NCI-H2196 treated with DMSO at 0.1 percent for 48 hours (cell line): ENCODE data around the gene GABBR2.

ENCODE experiments used
- DNase-seq: peaks from one replicate; lab custom pipeline; 2025; ENCODE audit not compliant: unreplicated experiment; lab: John Stamatoyannopoulos, UW

The GABBR2 gene

DNA sequence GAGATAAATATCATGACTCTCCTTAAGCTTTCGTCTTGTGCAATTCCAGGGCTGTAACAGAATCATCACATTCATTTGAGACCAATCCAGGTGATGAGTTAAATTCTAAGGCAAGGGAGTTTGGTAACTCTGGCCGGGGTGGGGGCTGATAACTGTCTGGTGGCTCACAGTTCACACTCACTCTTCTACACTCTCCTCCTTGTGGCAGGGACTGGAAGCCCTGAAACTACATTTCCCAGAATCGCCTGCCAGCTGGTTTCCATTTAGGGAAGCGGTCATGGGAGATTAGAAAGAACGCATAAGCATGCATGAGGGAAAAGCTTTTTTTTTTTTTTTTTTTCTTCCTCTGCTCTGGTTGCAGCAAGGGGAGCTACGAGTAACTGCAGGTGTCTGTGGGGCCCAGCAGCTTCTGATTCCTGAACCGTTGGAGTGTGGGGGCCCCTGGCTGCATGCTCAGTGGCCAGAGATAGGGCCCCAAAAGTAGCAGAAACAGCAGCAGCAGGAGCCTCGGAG, 298.5 kb downstream of the GABBR2 start:
- no peak for DNase-seq

DNA sequence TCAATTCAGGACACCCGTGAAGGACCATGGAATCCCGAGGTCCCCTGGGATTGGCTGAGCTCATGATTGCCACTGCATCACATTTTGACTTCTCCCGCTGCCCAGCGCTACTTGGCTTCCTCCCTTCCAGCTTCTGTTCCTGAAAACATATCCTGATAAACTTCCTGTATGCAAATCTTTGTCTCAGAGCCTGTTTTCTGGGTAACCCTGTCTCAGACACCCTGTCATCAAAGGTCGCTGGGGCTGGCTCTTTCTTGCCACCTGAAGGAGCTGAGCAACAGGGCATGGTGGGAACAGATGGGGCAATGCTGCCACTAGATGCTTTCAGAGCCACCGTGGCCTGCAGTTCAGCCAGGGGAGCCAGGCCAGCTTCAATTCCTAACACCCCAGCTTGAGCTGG, 299.0 kb downstream of the GABBR2 start:
- DNase-seq: no peak

DNA sequence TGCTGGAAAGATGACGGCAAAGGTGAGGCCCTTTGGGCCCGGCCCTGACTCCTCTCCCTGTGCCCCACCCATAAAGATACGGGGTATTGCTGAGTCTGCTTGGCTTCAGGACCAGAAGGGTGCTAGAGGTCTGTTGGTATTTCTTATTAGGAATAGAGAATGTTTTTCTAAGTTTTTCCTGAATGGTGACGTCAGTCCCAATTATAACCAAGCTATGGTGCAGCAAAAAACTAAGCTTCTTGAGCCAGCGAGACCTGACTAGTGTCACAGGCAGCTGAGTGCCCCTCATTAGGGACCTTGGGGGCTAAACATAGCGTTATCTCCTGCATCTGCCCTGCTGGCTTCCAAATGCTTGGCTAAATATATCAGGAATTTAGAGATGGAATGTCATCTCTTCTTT, 302.3 kb downstream of the GABBR2 start:
- DNase-seq: no peak

DNA sequence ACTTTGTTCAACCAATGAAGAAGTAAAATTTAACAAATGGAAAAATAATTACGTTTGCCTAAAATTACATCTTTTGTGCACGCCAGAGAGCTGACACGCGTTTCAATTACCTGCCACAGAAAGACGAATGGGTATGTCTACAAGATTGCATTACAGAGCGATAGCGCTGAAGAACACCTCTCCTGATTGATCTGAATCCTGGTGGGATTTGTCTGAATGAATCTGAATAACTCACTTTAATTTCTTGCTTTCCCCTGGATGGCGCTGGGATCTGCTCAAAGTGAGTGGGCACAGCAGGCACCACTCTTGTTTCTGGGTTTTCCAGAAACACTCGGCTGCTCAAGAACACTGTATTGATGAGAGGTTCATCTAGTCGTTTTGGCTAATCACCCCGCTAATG, 304.5 kb downstream of the GABBR2 start:
- DNase-seq: no peak

DNA sequence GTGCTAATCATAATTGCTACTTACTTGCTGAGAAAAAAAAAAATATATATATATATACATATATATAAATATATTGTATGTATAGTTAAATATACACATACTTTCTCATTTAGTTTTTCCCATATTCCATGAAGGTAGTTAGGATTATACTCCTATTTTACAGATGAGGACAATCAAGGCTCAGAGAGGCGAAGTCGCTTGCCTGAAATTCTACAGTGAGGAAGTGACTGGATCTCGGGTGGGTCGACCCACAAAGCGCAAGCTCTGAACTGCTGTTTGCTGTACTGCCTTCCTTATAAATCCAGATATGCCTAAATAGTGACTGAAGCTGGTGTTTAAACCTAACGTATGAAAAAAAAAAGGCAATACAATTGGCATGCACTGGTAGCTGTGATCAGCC, 305.0 kb downstream of the GABBR2 start:
- no peak for DNase-seq

DNA sequence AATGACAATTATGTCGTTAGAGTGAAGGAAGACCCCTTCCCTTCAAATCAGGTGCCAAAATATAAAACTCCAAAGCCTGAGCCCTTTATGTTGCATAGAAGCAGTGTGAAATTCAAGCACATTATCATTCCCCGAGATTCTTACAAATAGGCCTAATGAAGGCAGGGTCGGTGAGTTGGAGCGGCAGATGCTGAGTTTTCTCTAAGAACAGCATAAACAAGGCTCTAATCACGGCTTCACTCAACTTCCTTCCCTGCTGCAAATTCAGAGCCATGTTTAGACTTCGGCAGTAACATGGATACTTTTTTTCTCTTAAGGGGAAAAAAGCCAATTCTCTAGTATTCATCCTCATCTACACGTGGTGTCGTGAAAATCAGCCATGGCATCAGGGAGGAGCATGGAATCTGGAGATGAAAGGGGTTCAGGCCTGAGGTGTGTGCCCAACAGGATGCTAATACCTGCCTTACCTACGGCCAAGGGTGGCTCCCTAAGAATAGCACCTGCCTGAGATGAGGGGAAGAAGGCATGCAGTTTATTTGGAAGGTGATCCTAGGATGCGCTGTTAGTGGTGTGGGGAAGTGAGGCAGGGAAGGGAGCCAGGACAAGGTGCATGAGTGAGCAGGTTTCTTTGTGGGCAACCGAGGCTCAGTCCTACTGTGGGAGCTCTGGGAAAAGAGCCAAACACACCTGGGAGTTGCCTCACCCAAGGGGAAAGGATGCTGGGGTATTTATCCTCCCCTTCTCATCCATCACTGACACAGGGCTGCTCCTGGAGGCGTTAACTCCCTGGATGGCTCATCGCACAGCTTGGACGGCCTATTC, 306.5 kb downstream of the GABBR2 start:
- no peak for DNase-seq

DNA sequence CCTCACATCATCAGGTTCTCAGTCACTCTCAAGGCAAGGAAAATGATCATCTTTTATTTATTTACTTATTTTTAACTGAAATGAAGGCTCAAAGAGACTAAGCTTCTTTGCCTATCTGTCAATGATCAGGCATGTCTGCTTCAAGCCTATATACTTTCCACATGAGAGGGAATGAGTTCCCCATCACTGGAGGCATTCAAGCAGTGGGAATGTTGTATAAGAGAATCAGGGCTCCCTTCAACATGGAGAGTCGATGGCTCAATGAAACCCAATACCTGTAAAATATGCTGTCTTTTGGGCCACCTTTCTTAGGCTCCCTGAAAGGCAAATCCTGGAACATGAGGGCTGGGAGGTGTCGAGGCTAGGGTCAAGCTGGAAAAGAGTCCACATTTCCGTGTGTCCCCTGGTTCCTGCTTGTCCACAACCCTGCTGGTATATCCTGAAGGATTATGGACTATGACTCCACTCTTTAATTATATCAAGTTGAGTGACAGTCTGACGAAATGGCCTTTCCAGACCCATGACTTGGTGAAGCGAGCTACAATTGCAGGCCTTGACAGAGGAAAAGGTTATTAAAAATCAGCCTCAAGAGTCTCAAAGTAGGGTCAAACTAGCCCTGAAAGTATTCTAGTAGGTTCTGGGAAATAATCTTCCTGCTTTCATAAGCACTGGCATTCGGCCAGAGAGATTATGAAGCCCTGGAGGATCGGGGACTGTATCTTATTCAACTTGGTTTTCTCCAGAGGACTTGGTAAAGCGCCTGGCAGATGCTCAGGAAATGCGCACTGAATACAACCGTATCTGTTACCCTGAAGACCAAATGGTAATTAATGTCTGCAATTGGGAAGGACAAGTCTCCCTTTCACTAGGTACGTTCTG, 307.4 kb downstream of the GABBR2 start:
- DNase-seq: no peak

DNA sequence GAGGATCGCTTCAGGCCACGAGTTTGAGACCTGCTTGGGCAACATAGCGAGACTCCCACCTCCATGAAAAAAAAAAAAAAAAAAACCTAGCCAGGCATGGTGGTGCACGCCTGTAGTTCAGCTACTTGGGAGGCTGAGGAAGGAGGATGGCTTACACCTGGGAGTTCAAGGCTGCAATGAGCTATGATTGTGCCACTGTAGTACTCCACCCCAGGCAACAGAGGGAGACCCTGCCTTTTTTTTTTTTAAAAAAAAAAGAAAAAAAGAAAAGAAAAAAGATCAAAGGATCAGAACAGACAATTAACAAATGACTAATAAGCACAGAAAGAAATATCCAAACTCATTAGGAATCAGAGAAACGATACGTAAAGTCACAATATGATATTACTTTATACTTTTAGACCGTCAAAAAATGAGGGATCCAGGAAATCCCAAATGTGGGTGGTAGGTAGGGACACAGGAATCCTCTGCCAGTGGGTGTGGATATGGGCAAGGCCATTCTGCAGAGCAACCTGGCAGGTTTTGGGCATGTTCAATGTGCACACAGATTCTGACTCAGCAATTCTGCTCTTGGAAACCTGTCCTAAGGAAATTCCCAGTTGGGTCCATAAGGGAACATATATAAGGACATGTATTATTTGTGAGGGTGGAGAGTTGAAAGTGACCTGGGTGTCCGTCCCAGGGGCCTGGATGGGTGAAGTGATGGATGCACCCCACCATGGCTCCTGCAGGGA, 308.6 kb downstream of the GABBR2 start:
- no peak for DNase-seq

DNA sequence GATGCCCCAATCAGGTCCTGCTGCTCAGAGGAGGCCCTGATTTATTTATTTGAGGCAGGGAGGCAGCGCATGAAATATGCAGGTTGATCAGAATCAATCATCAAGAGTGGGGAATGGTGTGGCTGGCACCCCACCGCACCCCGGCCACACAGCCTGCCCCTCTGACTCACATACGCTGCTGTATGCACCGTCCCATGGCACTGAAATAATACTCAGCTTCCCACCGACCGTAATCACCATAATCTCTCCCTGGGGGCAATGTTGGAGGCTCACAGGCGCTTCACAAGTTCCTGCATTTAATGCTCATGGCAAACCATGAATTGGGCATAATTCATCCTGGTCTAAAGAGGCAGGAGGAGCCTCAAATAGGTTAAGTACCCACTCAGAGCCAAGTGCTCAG, 312.1 kb downstream of the GABBR2 start:
- no peak for DNase-seq

DNA sequence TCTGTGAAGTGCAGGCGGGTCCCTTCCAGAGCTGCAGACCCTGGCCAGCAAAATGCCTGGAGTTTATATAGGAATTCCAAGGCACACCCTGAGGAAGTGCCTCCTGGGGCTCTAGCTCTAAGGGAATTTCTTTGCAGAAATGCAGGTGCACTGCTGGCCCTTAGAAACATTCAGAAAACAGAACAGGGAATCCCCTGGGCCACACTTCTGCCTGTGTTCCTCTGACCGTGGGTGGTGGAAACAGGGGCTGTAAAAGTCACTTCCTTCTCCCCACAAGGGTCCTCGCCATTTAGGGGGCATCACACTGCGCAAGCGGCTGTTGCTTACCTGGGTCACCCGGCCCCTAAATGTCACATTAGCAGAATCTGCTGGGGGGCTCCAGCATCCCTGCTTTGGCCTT, 312.5 kb downstream of the GABBR2 start:
- DNase-seq: no peak

DNA sequence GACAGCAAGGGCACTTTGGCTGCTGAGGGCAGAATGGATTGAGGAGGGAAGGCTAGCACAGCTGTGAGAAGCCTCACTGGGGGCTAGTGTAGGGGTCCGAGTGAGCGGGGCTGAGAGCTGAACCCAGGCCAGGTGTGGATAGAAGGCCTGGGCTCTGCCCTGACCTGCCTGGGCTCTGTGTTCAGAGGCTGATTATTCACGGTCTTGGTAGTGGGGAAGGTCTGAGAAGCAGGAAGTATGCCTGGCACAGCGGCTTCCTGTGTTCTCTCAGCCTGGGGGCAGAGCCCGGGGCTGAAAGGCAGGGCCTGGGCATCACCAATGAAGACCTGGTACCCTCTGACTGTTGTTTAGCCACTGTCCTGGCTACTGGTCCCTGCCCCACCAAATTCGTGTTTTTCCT, 316.9 kb downstream of the GABBR2 start:
- no peak for DNase-seq

DNA sequence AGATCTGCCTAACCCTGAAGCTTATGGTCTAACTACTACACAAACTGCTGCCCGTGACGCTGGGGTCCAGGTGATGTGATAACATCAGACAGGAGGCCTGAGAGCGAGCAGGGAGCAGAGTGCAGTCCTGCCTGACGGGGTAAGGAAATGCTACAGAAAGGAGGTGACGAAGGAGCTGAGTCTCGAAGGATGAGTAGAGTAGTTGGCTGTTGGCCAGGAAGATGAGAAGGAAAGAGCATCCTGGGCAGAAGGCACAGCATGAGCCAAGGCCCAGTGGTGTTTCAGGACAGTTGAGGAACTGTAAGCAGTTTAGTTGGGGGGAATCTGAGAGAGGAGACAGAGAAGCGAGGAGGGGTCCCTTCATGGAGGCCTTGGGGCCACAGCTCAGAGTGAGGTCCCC, 317.3 kb downstream of the GABBR2 start:
- DNase-seq: no peak

DNA sequence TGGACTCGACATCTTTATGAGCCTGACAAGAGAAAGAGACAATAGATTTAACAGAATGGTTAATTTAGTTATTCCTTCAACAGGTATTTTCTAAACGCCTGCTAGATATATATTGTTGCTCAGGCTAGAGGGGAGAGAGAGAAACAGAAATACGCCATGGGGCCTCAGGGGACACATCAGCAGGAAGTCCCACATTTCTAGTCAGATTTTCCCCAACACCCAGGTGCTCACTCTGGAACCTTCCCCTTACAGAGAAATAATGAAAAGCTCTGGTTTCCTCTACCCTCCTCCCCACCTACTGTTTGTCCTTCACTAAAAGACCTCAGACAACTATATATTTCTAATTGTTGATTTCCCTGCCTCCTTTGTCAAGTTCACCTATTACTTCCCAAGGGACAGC, 323.0 kb downstream of the GABBR2 start:
- no peak for DNase-seq

DNA sequence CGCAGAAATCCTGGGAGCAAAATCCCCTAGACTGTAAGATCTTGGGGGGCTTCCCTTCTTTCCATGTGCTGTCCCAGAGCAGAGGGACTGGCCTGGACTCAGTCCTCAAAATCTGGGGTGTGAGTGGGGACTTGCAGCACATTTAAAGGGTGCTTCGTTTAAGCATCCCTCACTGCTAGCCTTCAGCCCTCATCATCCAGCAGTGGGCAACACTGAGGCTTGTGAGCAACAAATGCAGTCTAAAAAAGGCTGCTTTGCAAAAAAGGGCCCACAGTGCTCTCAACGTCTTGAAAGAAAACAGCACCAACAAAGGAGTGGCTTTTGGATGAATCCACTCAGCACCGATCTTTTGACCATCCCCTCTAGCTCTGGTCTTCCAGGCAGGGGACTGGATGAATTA, 325.0 kb downstream of the GABBR2 start:
- no peak for DNase-seq

DNA sequence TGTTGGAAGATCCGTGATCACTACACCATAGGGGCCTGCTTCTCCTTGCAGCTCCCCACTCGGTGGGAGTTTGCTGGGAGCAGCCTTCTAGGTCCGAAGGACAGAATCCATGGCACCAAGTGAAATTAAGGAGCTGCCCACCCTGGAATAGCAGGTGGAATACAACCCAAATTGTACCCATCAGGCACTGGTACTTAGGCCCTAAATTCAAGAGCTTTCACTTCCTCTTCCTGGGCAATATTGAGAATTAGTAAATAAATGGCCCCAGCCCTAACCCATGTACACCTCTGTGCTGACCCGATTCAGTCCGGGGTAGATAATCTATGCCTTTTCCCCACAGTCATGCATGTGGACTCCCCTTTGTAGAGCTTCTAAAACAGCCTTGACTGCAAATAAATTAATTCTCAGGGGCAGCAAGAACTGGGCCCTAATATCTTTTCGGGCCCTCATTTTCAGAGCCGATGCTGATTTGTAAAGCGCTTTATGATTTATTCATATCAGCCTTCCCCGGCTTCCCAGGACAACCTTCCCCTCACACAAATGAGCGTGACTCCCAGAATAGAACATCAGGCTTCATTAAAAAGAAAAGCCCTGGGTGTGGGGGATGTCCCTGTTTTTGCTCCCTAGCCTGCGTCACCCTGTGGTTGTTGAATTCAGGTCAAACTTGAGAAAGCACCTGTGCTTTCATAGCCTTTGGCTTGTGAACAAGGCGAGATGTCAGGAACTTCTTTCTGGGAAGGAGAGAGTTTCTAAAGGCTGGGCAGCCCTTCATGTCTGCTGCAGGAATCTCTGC, 327.2 kb downstream of the GABBR2 start:
- no peak for DNase-seq

DNA sequence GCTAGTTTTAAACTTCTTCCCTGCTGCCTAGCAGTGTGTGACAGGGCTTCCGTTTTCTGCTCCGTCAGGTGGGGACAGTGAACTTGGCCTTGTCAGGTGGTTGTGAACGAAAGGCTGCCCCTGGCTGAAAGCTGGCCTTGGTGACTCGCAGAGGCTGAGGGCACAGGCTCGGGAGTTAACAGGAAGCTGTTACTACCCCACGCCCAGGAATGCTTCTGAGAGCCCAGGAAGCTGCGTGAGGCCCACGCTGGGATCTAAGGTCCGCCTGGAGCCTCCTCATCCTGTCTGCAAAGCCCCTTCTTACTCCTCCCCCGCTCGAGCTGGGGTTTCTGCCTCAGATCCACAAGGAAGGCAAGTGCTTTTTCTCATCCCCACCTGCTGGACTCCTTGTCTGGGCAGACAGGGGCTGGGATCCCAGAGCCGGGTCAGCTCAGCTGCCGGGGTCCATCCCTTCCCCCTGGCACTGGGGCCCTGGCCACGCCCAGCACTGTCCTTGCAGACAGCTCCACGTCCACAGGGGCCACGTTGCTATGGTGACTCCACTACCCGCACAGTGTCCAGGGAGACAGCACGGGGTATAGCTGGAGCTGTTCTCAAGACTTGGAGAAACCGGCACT, 328.6 kb downstream of the GABBR2 start:
- DNase-seq: no peak

DNA sequence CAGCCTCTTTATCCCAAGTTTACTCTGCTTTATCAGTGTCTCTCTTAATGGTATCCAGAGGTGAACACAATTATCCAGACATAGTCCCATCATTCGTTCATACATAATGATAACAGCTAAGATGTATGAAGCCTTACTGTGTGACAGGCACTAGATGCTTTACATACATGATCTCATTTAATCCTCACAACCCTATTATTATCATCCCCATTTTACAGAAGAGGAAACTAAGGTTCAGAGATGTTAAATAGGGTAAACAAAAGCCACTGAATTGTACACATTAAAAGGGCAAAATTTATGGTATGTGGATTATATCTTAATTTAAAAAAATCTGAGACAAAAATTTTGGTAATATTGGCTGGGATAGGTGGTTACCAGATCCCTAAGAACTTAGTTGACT, 329.2 kb downstream of the GABBR2 start:
- DNase-seq: no peak

DNA sequence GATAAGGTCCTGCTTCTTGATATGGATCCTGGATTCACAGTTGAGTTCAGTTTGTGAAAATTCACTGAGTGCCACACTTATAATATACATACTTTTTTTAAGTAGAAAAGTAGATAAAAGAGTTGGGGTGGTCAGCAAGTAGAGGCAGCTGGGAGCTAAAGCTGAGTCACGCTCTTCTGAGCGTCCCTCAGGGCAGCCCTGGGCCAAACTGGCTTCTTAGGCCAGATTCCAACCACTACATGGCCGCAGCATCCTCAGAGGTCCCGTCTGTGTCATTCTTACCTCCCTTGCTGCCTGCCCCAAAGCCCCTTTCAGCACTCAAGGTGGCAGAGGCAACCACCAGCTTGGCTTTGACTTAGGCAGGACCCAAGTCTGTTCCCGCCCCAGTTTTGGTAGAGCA, 329.9 kb downstream of the GABBR2 start:
- DNase-seq: no peak

DNA sequence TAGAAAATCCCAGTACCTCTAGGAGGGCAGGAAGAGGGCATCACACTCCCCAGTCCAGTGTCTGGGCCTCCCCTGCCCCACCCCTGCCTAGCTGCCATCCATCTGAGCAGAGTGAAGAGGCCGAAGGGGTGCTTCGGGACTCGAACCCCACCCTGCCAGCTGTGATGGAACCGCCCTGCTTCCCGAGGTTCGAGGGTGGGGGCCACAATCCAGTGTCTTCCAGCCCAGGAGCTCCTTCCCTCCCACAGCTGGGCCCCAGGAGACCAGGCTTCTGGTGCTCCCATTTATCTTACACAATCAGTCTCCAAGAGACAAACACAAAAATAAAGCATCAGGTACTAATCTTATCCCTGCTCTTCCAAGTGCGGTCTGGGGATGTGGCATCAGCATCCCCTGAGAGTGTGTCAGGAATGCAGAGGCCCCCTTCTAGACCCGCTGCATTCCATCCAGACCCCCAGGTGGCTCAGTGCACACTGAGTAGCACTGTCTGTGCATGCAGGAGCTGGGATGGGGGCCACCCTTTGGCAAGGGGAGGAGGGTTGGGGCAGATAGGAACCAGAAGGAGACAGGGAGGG, 330.4 kb downstream of the GABBR2 start:
- DNase-seq: no peak
